Esophagus muscularis mucosa (tissue), 4 donors: ENCODE measurements around the gene SPTA1.

Experiments
- CTCF ChIP-seq, 3 experiments: fragments of 200-600 bp in 2 of 3; fragments of 450-650 bp in 1 of 3; sonication (generic) in 2 of 3; IDR thresholded peaks; one replicate each; pipeline ENCODE4 v1.5.1; 2017 to 2019; ENCODE audit warnings: antibody characterized with exemption in 3 of 3, mild to moderate bottlenecking in 2 of 3, moderate library complexity in 1 of 3
- EP300 ChIP-seq: sonication (generic); formaldehyde crosslinking; IDR thresholded peaks from one replicate; pipeline ENCODE4 v1.6.1; 2017; ENCODE audit warnings: antibody characterized with exemption
- POLR2A ChIP-seq: fragments of 450-650 bp; IDR thresholded peaks from one replicate; pipeline ENCODE4 v1.6.1; 2017; ENCODE audit warnings: antibody characterized with exemption, moderate library complexity, mild to moderate bottlenecking, low read depth
- POLR2AphosphoS5 ChIP-seq, 2 donors: sonication (generic); formaldehyde crosslinking; IDR thresholded peaks; one replicate each; pipeline ENCODE4 v1.6.1; 2017; ENCODE audit warnings: antibody characterized with exemption in 2 of 2

GRCh38 chr1:158666037-158666436 is 20.5 kb downstream of the SPTA1 start:
- TF ChIP-seq CTCF (IDR thresholded peaks at IDR 0.05) (no peak), POLR2AphosphoS5 (IDR thresholded peaks at IDR 0.05) (no peak), POLR2A (no peak), EP300 (no peak)
